Activated T-cell treated with anti-CD3 and anti-CD28 coated beads, Interleukin-2, amount 50 U/mL, for 24 hours (primary cell): ENCODE results near the gene DDX3X.
"Not testable (repeated sequence)": the region's sequence is repeated elsewhere in the genome, so short reads cannot be mapped to it uniquely, and the experiment has no call there.

Experiments
- DNase-seq: peaks from one replicate; pipeline ENCODE4 v3.0.0-alpha.2; 2020
- H3K27ac Mint-ChIP-seq: 2 replicates; pipeline ENCODE4 v1.8.0; 2020; ENCODE audit warnings: mild to moderate bottlenecking, mixed read lengths
- H3K27me3 Mint-ChIP-seq: 2 replicates; pipeline ENCODE4 v1.8.0; 2020; ENCODE audit warnings: mixed read lengths
- H3K36me3 Mint-ChIP-seq: 2 replicates; pipeline ENCODE4 v1.8.0; 2020; ENCODE audit warnings: low read depth, mixed read lengths
- H3K4me1 Mint-ChIP-seq: 2 replicates; pipeline ENCODE4 v1.8.0; 2020; ENCODE audit warnings: low read depth, mixed read lengths
- H3K4me3 Mint-ChIP-seq: 2 replicates; pipeline ENCODE4 v1.8.0; 2020; ENCODE audit warnings: mild to moderate bottlenecking, moderate library complexity, mixed read lengths
- H3K9me3 Mint-ChIP-seq: 2 replicates; pipeline ENCODE4 v1.8.0; 2020; ENCODE audit warnings: mixed read lengths

DDX3X gene

GRCh38 chrX:41335958-41336331, 2.0 kb downstream of the DDX3X start:
- Mint-ChIP-seq H3K4me1 (peaks cover 67% of the 10 kb centered on the region), H3K27ac (peak overlapping the region; percentile 100), H3K4me3 (peak overlapping the region; percentile 98), H3K36me3 (peaks cover 78% of the 10 kb centered on the region), H3K27me3 (no peaks in the 10 kb centered on the region), H3K9me3 (no peaks in the 10 kb centered on the region)
- DNase-seq = no peak

GRCh38 chrX:41336447-41336846, 2.5 kb downstream of the DDX3X start:
- Mint-ChIP-seq H3K9me3 (no peaks in the 10 kb centered on the region), H3K27me3 (no peaks in the 10 kb centered on the region), H3K27ac (peak overlapping the region; percentile 100), H3K4me1 (peaks cover 66% of the 10 kb centered on the region), H3K36me3 (peaks cover 83% of the 10 kb centered on the region), H3K4me3 (peak overlapping the region; percentile 98)
- no peak for DNase-seq

DNA sequence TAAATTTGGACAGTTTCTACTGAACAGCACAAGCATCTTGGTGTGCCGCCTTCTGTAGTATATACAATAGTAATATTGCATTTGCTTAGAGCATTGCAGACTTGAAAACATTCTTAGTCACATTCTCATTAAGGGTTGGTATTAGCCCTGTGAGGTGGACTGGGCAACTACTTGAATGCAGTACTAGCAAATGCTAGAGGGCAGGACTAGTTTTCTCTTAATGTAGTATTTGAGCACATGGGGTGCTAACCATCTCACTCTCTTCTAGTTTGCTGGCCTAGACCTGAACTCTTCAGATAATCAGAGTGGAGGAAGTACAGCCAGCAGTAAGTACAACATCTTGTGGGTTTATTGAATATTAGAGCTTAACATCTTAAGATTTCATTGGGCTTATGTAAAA, 3.2 kb downstream of the DDX3X start:
- no peak for DNase-seq
- Mint-ChIP-seq H3K9me3 (no peaks in the 10 kb centered on the region), H3K4me1 (peaks cover 67% of the 10 kb centered on the region), H3K27me3 (no peaks in the 10 kb centered on the region), H3K36me3 (peaks cover 90% of the 10 kb centered on the region), H3K4me3 (peak overlapping the region; percentile 98), H3K27ac (peak overlapping the region; percentile 100)

GRCh38 chrX:41338436-41338835, 4.5 kb downstream of the DDX3X start:
- H3K4me1 Mint-ChIP-seq = peaks cover 68% of the 10 kb centered on the region
- DNase-seq = no peak
- no peaks in the 10 kb centered on the region for H3K9me3 Mint-ChIP-seq
- H3K27me3 Mint-ChIP-seq = no peaks in the 10 kb centered on the region
- H3K4me3 Mint-ChIP-seq = peak overlapping the region; percentile 98
- H3K36me3 Mint-ChIP-seq = peaks cover 99% of the 10 kb centered on the region
- H3K27ac Mint-ChIP-seq = peak overlapping the region; percentile 100

- Mint-ChIP-seq H3K36me3 (peaks cover 99% of the 10 kb centered on the region), H3K4me3 (peak overlapping the region; percentile 98), H3K27ac (peak overlapping the region; percentile 100), H3K9me3 (no peaks in the 10 kb centered on the region), H3K4me1 (peaks cover 70% of the 10 kb centered on the region), H3K27me3 (no peaks in the 10 kb centered on the region)
- DNase-seq = no peak
These were observed 5.2 kb downstream of the DDX3X start for GRCh38 chrX:41339148-41339547.

- peaks cover 73% of the 10 kb centered on the region for H3K4me1 Mint-ChIP-seq
- H3K27ac Mint-ChIP-seq = peak overlapping the region; percentile 58
- no peaks in the 10 kb centered on the region for H3K27me3 Mint-ChIP-seq
- DNase-seq = no peak
- no peak overlapping the region for H3K4me3 Mint-ChIP-seq
- no peaks in the 10 kb centered on the region for H3K9me3 Mint-ChIP-seq
- H3K36me3 Mint-ChIP-seq = peaks cover 100% of the 10 kb centered on the region
These were observed 10.1 kb downstream of the DDX3X start for GRCh38 chrX:41344053-41344452.

DNA sequence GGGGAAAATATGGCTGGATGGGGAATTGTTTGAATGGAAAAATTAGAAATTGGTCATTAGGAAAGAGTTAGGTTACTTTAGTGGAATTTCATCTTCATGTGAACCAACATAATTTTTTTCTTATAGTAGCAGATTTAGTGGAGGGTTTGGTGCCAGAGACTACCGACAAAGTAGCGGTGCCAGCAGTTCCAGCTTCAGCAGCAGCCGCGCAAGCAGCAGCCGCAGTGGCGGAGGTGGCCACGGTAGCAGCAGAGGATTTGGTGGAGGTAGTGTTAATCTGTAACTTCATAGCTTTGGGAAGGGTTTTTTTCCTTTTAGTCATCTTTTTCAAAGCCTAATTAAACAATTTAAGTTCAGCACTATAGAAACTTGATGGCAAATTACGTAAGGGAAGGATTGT, 13.2 kb downstream of the DDX3X start:
- H3K9me3 Mint-ChIP-seq = no peaks in the 10 kb centered on the region
- peaks cover 74% of the 10 kb centered on the region for H3K4me1 Mint-ChIP-seq
- no peaks in the 10 kb centered on the region for H3K27me3 Mint-ChIP-seq
- H3K36me3 Mint-ChIP-seq = peaks cover 96% of the 10 kb centered on the region
- peak overlapping the region; percentile 69 for H3K27ac Mint-ChIP-seq
- H3K4me3 Mint-ChIP-seq = peak overlapping the region; percentile 2
- no peak for DNase-seq

- Mint-ChIP-seq H3K4me1 (peaks cover 78% of the 10 kb centered on the region), H3K36me3 (peaks cover 82% of the 10 kb centered on the region), H3K9me3 (no peaks in the 10 kb centered on the region), H3K4me3 (no peak overlapping the region), H3K27me3 (no peaks in the 10 kb centered on the region), H3K27ac (peak overlapping the region; percentile 58)
- no peak for DNase-seq
These were observed 14.6 kb downstream of the DDX3X start for GRCh38 chrX:41348551-41348950.

DNA sequence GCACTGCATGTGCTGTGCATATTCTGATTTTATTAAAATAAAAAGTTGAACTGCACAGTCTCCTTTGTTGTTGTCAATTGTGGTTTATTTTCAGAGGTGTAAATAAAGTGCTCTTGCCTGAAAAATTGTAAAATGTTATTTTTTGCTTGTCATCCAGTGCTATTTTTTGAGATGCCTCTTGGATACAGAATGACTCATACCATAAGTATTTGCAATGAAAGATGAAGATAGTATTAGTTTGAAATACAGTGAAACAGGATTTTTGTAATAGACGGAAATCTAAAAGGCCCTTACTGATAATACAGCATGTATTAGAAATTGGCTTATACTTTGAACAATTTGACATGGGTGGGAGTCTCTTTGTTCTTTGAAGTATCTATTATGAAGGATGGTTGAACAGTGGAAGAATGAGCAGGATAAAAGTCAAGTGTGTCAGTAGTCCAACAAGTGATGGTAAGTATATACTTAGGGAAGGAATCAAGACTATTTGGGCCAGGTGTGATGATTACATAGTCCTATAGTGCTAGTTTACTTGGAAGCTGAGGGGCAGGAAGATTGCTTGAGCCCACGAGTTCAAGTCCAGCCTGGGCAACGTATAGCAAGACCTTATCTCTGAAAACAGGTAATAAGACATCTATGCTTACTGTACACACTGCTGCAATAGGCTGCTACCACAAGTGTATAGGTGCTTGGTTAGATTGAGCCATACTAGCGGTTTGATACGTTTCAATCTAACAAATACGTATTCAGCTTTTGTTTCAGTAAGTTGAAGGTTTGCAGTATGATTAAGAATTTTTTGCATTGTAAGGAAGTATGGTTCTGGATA, 16.4 kb downstream of the DDX3X start:
- Mint-ChIP-seq H3K9me3 (no peaks in the 10 kb centered on the region), H3K36me3 (peaks cover 64% of the 10 kb centered on the region), H3K27ac (peak overlapping the region; percentile 80), H3K4me3 (no peak overlapping the region), H3K4me1 (peaks cover 71% of the 10 kb centered on the region), H3K27me3 (no peaks in the 10 kb centered on the region)
- DNase-seq = no peak

DNA sequence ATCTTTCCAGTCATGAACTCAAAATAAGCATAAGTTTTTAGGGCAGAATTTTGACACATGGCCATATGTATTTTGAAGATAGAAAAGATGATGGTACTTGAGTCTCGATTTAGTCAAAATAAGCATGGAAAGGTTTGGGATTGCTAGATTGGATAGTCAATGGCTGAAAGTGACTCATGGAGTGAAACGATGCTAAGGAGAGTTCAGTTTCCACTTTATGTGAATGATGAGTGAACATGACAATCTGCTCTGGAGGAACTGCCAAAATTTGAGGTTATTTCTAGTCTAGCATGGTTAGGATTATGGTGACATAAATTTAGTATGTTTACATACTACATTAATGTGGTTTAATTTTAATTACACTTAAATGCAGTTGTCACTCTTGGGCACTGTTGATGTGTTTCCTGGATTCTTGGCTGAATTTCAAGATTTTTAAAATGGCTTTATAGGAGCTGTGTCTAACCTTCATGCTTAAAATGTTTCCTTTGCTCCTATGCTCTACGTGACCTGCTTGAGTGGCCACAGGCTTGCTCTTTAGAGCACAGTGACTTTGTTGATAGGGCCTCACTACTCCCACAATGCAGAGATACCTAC, 17.1 kb downstream of the DDX3X start:
- Mint-ChIP-seq H3K4me1 (peaks cover 70% of the 10 kb centered on the region), H3K9me3 (no peaks in the 10 kb centered on the region), H3K27ac (peak overlapping the region; percentile 80), H3K27me3 (no peaks in the 10 kb centered on the region), H3K36me3 (peaks cover 57% of the 10 kb centered on the region), H3K4me3 (no peak overlapping the region)
- DNase-seq = no peak

DNA sequence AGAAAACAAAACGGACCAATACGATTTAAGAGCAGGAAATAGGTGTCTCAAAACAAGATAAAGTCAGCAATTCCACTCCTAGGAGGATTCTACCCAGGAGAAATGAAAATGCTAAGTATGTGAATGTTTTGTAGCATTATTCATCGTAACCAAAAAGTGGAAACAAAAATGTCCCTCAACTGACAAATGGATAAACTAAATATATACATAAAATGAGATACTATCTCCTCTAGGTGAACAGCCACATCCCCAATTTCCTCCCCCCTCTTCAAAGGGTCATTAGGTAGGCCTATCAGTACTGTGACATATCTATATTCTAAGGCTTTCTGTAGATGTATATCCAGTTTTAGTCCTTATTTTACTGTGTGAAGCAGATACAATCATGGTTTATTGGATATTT, 18.0 kb downstream of the DDX3X start:
- Mint-ChIP-seq H3K9me3 (no peaks in the 10 kb centered on the region), H3K27ac (peak overlapping the region; percentile 80), H3K4me1 (peaks cover 63% of the 10 kb centered on the region), H3K27me3 (no peaks in the 10 kb centered on the region), H3K36me3 (peaks cover 48% of the 10 kb centered on the region), H3K4me3 (no peak overlapping the region)
- DNase-seq = no peak

GRCh38 chrX:41352329-41352838, 18.4 kb downstream of the DDX3X start:
- no peak for DNase-seq
- H3K36me3 Mint-ChIP-seq = peaks cover 44% of the 10 kb centered on the region
- no peak overlapping the region for H3K4me3 Mint-ChIP-seq
- peaks cover 58% of the 10 kb centered on the region for H3K4me1 Mint-ChIP-seq
- H3K27ac Mint-ChIP-seq = peak overlapping the region; percentile 11
- no peaks in the 10 kb centered on the region for H3K9me3 Mint-ChIP-seq
- H3K27me3 Mint-ChIP-seq = no peaks in the 10 kb centered on the region

- H3K4me3 Mint-ChIP-seq = no peak overlapping the region
- no peak overlapping the region for H3K27ac Mint-ChIP-seq
These were observed 20.0 kb downstream of the DDX3X start for GRCh38 chrX:41353985-41354384.

DNA sequence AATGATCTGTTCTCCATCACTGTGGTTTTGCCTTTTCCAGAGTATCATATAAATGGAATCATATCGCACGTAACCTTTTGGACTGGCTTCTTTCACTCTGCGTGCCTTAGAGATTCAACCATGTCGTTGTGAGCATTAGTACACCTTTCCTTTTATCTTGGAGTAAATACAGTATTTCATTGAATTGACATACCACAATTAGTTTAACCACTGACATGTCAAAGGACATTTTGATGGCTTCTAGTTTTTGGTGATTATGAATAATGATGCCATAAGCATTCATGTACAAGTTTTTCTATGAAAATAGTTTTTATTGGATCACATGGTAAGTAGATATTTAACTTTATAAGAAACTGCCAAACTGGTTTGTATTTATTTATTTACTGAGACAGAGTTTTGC, 35.2 kb downstream of the DDX3X start:
- Mint-ChIP-seq H3K36me3 (no peaks in the 10 kb centered on the region), H3K4me1 (no peaks in the 10 kb centered on the region), H3K27me3 (no peaks in the 10 kb centered on the region), H3K9me3 (no peaks in the 10 kb centered on the region), H3K4me3 (no peak overlapping the region), H3K27ac (no peak overlapping the region)
- DNase-seq = no peak

More at GRCh38 chrX:41353985-41354384, 20.0 kb downstream of the DDX3X start:
- Mint-ChIP-seq H3K27me3 (no peaks in the 10 kb centered on the region), H3K4me1 (peaks cover 44% of the 10 kb centered on the region), H3K36me3 (peaks cover 28% of the 10 kb centered on the region), H3K9me3 (no peaks in the 10 kb centered on the region)
- no peak for DNase-seq

GRCh38 chrX:41371575-41371974, 37.6 kb downstream of the DDX3X start:
- not testable (repeated sequence) for H3K27me3 Mint-ChIP-seq, H3K36me3 Mint-ChIP-seq, H3K9me3 Mint-ChIP-seq, DNase-seq, H3K4me3 Mint-ChIP-seq, H3K4me1 Mint-ChIP-seq, H3K27ac Mint-ChIP-seq
